ENCODE results near the gene TSPAN9. TPM values are rescaled to one million over a fixed set of nuclear protein-coding genes. Genes with fewer than 3 reads are reported as not detected.

Gene TSPAN9
- total and polyA plus RNA-seq, 2 experiments from 2014 or later = 6.0 to 31.5 TPM

- H3K27me3 Mint-ChIP-seq (ENCODE audit: insufficient read depth, low read depth, poor library complexity) = peaks cover 13% of the 10 kb centered on the region
- peaks cover 24% of the 10 kb centered on the region for H3K4me1 Mint-ChIP-seq
- H2AFZ ChIP-seq = no peak overlapping the region
- no peak overlapping the region for H3K27ac ChIP-seq (ENCODE audit: low read depth)
- H3K27me3 ChIP-seq (ENCODE audit: insufficient read depth) = no peaks in the 10 kb centered on the region
- H3K4me2 ChIP-seq = no peak overlapping the region
- H3K36me3 ChIP-seq (ENCODE audit: insufficient read depth) = no peaks in the 10 kb centered on the region
- H3K4me1 ChIP-seq (ENCODE audit: insufficient read depth) = no peaks in the 10 kb centered on the region; the same call in none of the 2 replicates
- H3K27ac Mint-ChIP-seq = no peak overlapping the region
- no peaks in the 10 kb centered on the region for H3K36me3 Mint-ChIP-seq (ENCODE audit: low read depth)
- TF ChIP-seq JUNB (IDR thresholded peaks at IDR 0.05; ENCODE audit: unreplicated experiment) = no peak
- TF ChIP-seq ZNF462 (CRISPR knock-in tag; IDR thresholded peaks at IDR 0.05) = no peak
- TF ChIP-seq POLR2AphosphoS5 (IDR thresholded peaks at IDR 0.05; ENCODE audit: low read depth) = no peak
- no peak for TF ChIP-seq ZNF114 (CRISPR knock-in tag; IDR thresholded peaks at IDR 0.05)
- no peak for TF ChIP-seq STAT1 (IDR thresholded peaks at IDR 0.05; ENCODE audit: unreplicated experiment)
- no peaks in the 10 kb centered on the region for H3K9me2 ChIP-seq (ENCODE audit: insufficient read depth)
- no peak for ATAC-seq
- H3K9me3 Mint-ChIP-seq = no peaks in the 10 kb centered on the region
- H3K79me2 ChIP-seq (replicated peaks; ENCODE audit: insufficient read depth) = no peaks in the 10 kb centered on the region
- no peak overlapping the region for H3K4me3 Mint-ChIP-seq
- H3K4me3 ChIP-seq = no peak overlapping the region
- no peaks in the 10 kb centered on the region; the same call in 1 of the 2 replicates for H4K20me1 ChIP-seq (replicated peaks; ENCODE audit: insufficient read depth)
- DNase-seq (ENCODE audit: low spot score) = no peak
- no peaks in the 10 kb centered on the region for H3F3A ChIP-seq (replicated peaks; ENCODE audit: low read depth)
Measured at GRCh38 chr12:3276226-3276625, 199.0 kb downstream of the TSPAN9 start.

GRCh38 chr12:3277306-3277943 lies 200.2 kb downstream of the TSPAN9 start:
- no peak for ATAC-seq
- peaks cover 13% of the 10 kb centered on the region for H3K4me1 Mint-ChIP-seq
- Histone ChIP-seq H3K4me3 (no peak overlapping the region), H2AFZ (no peak overlapping the region), H4K20me1 (replicated peaks; ENCODE audit: insufficient read depth) (no peaks in the 10 kb centered on the region; the same call in 1 of the 2 replicates), H3F3A (replicated peaks; ENCODE audit: low read depth) (no peaks in the 10 kb centered on the region), H3K27ac (ENCODE audit: low read depth) (no peak overlapping the region), H3K36me3 (ENCODE audit: insufficient read depth) (no peaks in the 10 kb centered on the region), H3K4me2 (no peak overlapping the region), H3K27me3 (ENCODE audit: insufficient read depth) (no peaks in the 10 kb centered on the region), H3K79me2 (replicated peaks; ENCODE audit: insufficient read depth) (no peaks in the 10 kb centered on the region), H3K4me1 (ENCODE audit: insufficient read depth) (no peaks in the 10 kb centered on the region; the same call in 1 of the 2 replicates), H3K9me2 (ENCODE audit: insufficient read depth) (no peaks in the 10 kb centered on the region)
- no peak overlapping the region for H3K27ac Mint-ChIP-seq
- DNase-seq (ENCODE audit: low spot score) = no peak
- no peaks in the 10 kb centered on the region for H3K36me3 Mint-ChIP-seq (ENCODE audit: low read depth)
- H3K27me3 Mint-ChIP-seq (ENCODE audit: insufficient read depth, low read depth, poor library complexity) = peaks cover 13% of the 10 kb centered on the region
- H3K9me3 Mint-ChIP-seq = no peaks in the 10 kb centered on the region
- no peak overlapping the region for H3K4me3 Mint-ChIP-seq
- TF ChIP-seq POLR2AphosphoS5 (IDR thresholded peaks at IDR 0.05; ENCODE audit: low read depth) (no peak), NANOG (IDR thresholded peaks at IDR 0.05; ENCODE audit: borderline replicate concordance) (no peak), CTCF (conservative IDR thresholded peaks at IDR 0.05; ENCODE audit: low read depth in 2 of 2) (no peak), CREB1 (CRISPR knock-in tag; IDR thresholded peaks at IDR 0.05; ENCODE audit: low read depth) (no peak)
